ENCODE measurements around the gene FHIT.

FHIT gene

GRCh38 chr3:60386306-60386705 is 864.9 kb downstream of the FHIT start:
- DNase-seq, result no peak

GRCh38 chr3:60384341-60384740 is 866.9 kb downstream of the FHIT start:
- no peak for DNase-seq

- DNase-seq, result no peak
Measured at GRCh38 chr3:60383345-60383744, 867.9 kb downstream of the FHIT start.

GRCh38 chr3:60366486-60366885 is 884.8 kb downstream of the FHIT start:
- no peak for DNase-seq

- no peak for DNase-seq
Measured at GRCh38 chr3:60365360-60365759, 885.9 kb downstream of the FHIT start.

- no peak for DNase-seq
Measured at GRCh38 chr3:60364475-60364874, 886.8 kb downstream of the FHIT start.

GRCh38 chr3:60363817-60364216 is 887.4 kb downstream of the FHIT start:
- no peak for DNase-seq

GRCh38 chr3:60355825-60356224 is 895.4 kb downstream of the FHIT start:
- DNase-seq, result no peak

- no peak for DNase-seq
Measured at GRCh38 chr3:60351481-60351880, 899.8 kb downstream of the FHIT start.

- DNase-seq, result no peak
Measured at GRCh38 chr3:60344340-60344739, 906.9 kb downstream of the FHIT start.

GRCh38 chr3:60343831-60344230 is 907.4 kb downstream of the FHIT start:
- DNase-seq, result no peak

- DNase-seq, result no peak
Measured at GRCh38 chr3:60339304-60339703, 911.9 kb downstream of the FHIT start.

GRCh38 chr3:60337421-60337820 is 913.8 kb downstream of the FHIT start:
- DNase-seq, result no peak

GRCh38 chr3:60336061-60336460 is 915.2 kb downstream of the FHIT start:
- no peak for DNase-seq

GRCh38 chr3:60333710-60334109 is 917.5 kb downstream of the FHIT start:
- no peak for DNase-seq

- DNase-seq, result peak; percentile 85
Measured at GRCh38 chr3:60330107-60330506, 921.1 kb downstream of the FHIT start.

GRCh38 chr3:60325610-60326170 is 925.6 kb downstream of the FHIT start:
- no peak for DNase-seq

GRCh38 chr3:60323651-60324050 is 927.6 kb downstream of the FHIT start:
- no peak for DNase-seq

- DNase-seq, result no peak
Measured at GRCh38 chr3:60323180-60323579, 928.1 kb downstream of the FHIT start.

- no peak for DNase-seq
Measured at GRCh38 chr3:60322298-60322856, 928.9 kb downstream of the FHIT start.

GRCh38 chr3:60319179-60319858 is 931.9 kb downstream of the FHIT start:
- DNase-seq, result no peak

- DNase-seq, result no peak
Measured at GRCh38 chr3:60316121-60316797, 935.0 kb downstream of the FHIT start.

GRCh38 chr3:60313951-60314461 is 937.2 kb downstream of the FHIT start:
- no peak for DNase-seq

- no peak for DNase-seq
Measured at GRCh38 chr3:60313231-60313798, 937.9 kb downstream of the FHIT start.

All from NCI-H345 (cell line).